GM18499 (cell line): ENCODE data around the gene TOP1.
"Not testable (repeated sequence)": the region's sequence is repeated elsewhere in the genome, so short reads cannot be mapped to it uniquely, and the experiment has no call there.

Source experiments
- ATAC-seq: cut with Tn5 transposase; IDR thresholded peaks from one replicate; pipeline ENCODE4 v1.9.1; 2021; ENCODE audit warnings: moderate number of reproducible peaks; ENCODE audit not compliant: insufficient read depth, unreplicated experiment

TOP1 gene

GRCh38 chr20:41121399-41121798 is 92.8 kb downstream of the TOP1 start:
- ATAC-seq = no peak

- no peak for ATAC-seq
Measured at GRCh38 chr20:41123631-41124030, 95.0 kb downstream of the TOP1 start.

- no peak for ATAC-seq
Measured at GRCh38 chr20:41124451-41125094, 96.0 kb downstream of the TOP1 start.

GRCh38 chr20:41125530-41126457 is 97.2 kb downstream of the TOP1 start:
- ATAC-seq = no peak

GRCh38 chr20:41126719-41127118 is 98.1 kb downstream of the TOP1 start:
- no peak for ATAC-seq

GRCh38 chr20:41128317-41128716 is 99.7 kb downstream of the TOP1 start:
- ATAC-seq = not testable (repeated sequence)

- ATAC-seq = no peak
Measured at GRCh38 chr20:41131594-41132387, 103.2 kb downstream of the TOP1 start.

GRCh38 chr20:41132388-41132775 is 103.8 kb downstream of the TOP1 start:
- ATAC-seq = not testable (repeated sequence)

- peak; percentile 29 for ATAC-seq
Measured at GRCh38 chr20:41133709-41134361, 105.2 kb downstream of the TOP1 start.

GRCh38 chr20:41134362-41135186 is 106.0 kb downstream of the TOP1 start:
- no peak for ATAC-seq

GRCh38 chr20:41135187-41135887 is 106.7 kb downstream of the TOP1 start:
- ATAC-seq = no peak

GRCh38 chr20:41135888-41136679 is 107.5 kb downstream of the TOP1 start:
- no peak for ATAC-seq

GRCh38 chr20:41136680-41137613 is 108.3 kb downstream of the TOP1 start, which contains the start of gene PLCG1:
Gene PLCG1 (plus strand): TSS chr20:41137543. CDS start chr20:41137642, 99 bp downstream.
- ATAC-seq = peak; percentile 28

- ATAC-seq = peak; percentile 1
Measured at GRCh38 chr20:41137614-41138474, 109.2 kb downstream of the TOP1 start.

GRCh38 chr20:41138475-41139226 is 110.0 kb downstream of the TOP1 start:
- ATAC-seq = no peak
